K562 (cell line): Measurements from ENCODE around the gene ZNF284. TPM values are rescaled to one million over a fixed set of nuclear protein-coding genes. Genes with fewer than 3 reads are reported as not detected.

Experiments
- AFF1 ChIP-seq, 2 experiments: fragments of 450-650 bp; IDR thresholded peaks; 2 replicates each; pipeline ENCODE4 v1.6.1; 2018; ENCODE audit warnings: mild to moderate bottlenecking in 2 of 2, low read depth in 1 of 2; ENCODE audit not compliant: partially characterized antibody in 2 of 2
- CLOCK ChIP-seq: fragments of 250-450 bp; sonication (Bioruptor Pico); IDR thresholded peaks from 2 replicates; pipeline ENCODE4 v1.4.0; 2020; ENCODE audit warnings: mild to moderate bottlenecking, moderate library complexity, borderline replicate concordance
- ELF2 ChIP-seq: fragments of 250-450 bp; sonication (Bioruptor Pico); IDR thresholded peaks from 2 replicates; pipeline ENCODE4 v1.5.0; 2021; ENCODE audit warnings: mild to moderate bottlenecking
- PTTG1 ChIP-seq: fragments of 450-650 bp; IDR thresholded peaks from 2 replicates; pipeline ENCODE4 v1.6.1; 2016; ENCODE audit warnings: low read depth, mild to moderate bottlenecking, missing genetic modification characterization, missing compliant biosample characterization
- SIX5 ChIP-seq, 2 experiments: IDR thresholded peaks; 2 replicates each; pipeline ENCODE4 v1.6.1; 2011; ENCODE audit warnings: low read length in 2 of 2, borderline replicate concordance in 1 of 2, low read depth in 1 of 2, mild to moderate bottlenecking in 1 of 2, moderate library complexity in 1 of 2; ENCODE audit not compliant: insufficient read depth in 1 of 2
- SMAD4 ChIP-seq: fragments of 250-450 bp; sonication (Bioruptor Pico); conservative IDR thresholded peaks from 2 replicates; pipeline ENCODE4 v1.8.0; 2021; ENCODE audit warnings: inconsistent platforms, mild to moderate bottlenecking, moderate library complexity
- ZNF449 ChIP-seq: fragments of 250-450 bp; sonication (Bioruptor Pico); IDR thresholded peaks from 2 replicates; pipeline ENCODE4 v1.8.0; 2022; ENCODE audit warnings: moderate library complexity, mild to moderate bottlenecking, inconsistent platforms
- ZNF717 ChIP-seq: fragments of 250-450 bp; sonication (Bioruptor Pico); IDR thresholded peaks from 2 replicates; pipeline ENCODE4 v1.5.0; 2021
- ZNF77 ChIP-seq: fragments of 250-450 bp; sonication (Bioruptor Pico); IDR thresholded peaks from 2 replicates; pipeline ENCODE4 v1.5.0; 2020
- ZNF778 ChIP-seq: fragments of 450-650 bp; formaldehyde crosslinking; IDR thresholded peaks from 2 replicates; pipeline ENCODE4 v1.4.0; 2020; ENCODE audit warnings: mild to moderate bottlenecking, moderate library complexity
- polyA plus RNA-seq, 8 experiments: library from polyadenylated mRNA; depleted of rRNA in 4 of 8; stranded (reverse) in 5 of 8; unstranded in 3 of 8; fragments of >200 nt; fragmentation: Nextera tagmentation in 2 of 8; fragmentation: Illumina TruSeq in 1 of 8; extraction: Ambion mirVana in 2 of 8; extraction: Trizol in 1 of 8; gene quantifications; 2 replicates each; pipeline versions ENCODE4 v1.2.1 to v1.2.3, GENCODE V29; 2011 to 2014; ENCODE audit warnings: inconsistent platforms in 1 of 8, missing spikeins in 1 of 8
- total RNA-seq, 7 experiments: library from RNA; depleted of rRNA in 6 of 7; stranded (reverse); fragments of >200 nt in 6 of 7; fragmentation: Illumina TruSeq in 2 of 7; extraction: Trizol in 2 of 7; gene quantifications; 2 replicates each; pipeline versions ENCODE4 v1.2.1 to v1.2.3, GENCODE V29; 2011 to 2021; ENCODE audit warnings: low replicate concordance in 1 of 7
- TF ChIP-seq, protein P1 (sequence below), 2 experiments: fragments of 450-650 bp; IDR thresholded peaks; 2 replicates each; pipeline ENCODE4 v1.6.1; 2016
- TF ChIP-seq, protein P2 (sequence below): sonication (generic); IDR thresholded peaks from 2 replicates; pipeline ENCODE4 v1.6.1; 2016
- TF ChIP-seq, protein P3 (sequence below): sonication (generic); formaldehyde crosslinking; IDR thresholded peaks from 2 replicates; pipeline ENCODE4 v1.8.0; 2022; ENCODE audit warnings: mild to moderate bottlenecking, missing genetic modification reagents, borderline replicate concordance

ZNF284 gene
- total and polyA plus RNA-seq, 9 of the 15 experiments (the other 6 are each of a cell fraction or from before 2014, with no cell fraction given) = 0.07 to 0.24 (median 0.20) TPM

- TF ChIP-seq CLOCK (no peak), PTTG1 (no peak), ELF2 (CRISPR knock-in tag) (0 out of 2 replicates have a peak, but pooled peaks have one; percentile 67), ZNF449 (no peak), SMAD4 (peak; percentile 45; the same call in 1 of the 2 replicates), ZNF717 (CRISPR knock-in tag) (no peak), AFF1 (IDR thresholded peaks at IDR 0.05; ENCODE audit: low read depth in 1 of 2, partially characterized antibody in 2 of 2) (peak in 1 of 2 experiments; percentile 95), ZNF77 (CRISPR knock-in tag) (no peak), SIX5 (IDR thresholded peaks at IDR 0.05; ENCODE audit: borderline replicate concordance in 1 of 2, insufficient read depth in 1 of 2, low read depth in 1 of 2, low read length in 2 of 2) (peak; percentile 36 to 40; a peak in 3 of 4 replicates), ZNF778 (CRISPR knock-in tag) (no peak)
- TF ChIP-seq, protein P1, sequence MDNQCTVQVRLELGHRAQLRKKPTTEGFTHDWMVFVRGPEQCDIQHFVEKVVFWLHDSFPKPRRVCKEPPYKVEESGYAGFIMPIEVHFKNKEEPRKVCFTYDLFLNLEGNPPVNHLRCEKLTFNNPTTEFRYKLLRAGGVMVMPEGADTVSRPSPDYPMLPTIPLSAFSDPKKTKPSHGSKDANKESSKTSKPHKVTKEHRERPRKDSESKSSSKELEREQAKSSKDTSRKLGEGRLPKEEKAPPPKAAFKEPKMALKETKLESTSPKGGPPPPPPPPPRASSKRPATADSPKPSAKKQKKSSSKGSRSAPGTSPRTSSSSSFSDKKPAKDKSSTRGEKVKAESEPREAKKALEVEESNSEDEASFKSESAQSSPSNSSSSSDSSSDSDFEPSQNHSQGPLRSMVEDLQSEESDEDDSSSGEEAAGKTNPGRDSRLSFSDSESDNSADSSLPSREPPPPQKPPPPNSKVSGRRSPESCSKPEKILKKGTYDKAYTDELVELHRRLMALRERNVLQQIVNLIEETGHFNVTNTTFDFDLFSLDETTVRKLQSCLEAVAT (IDR thresholded peaks at IDR 0.05) = no peak
- TF ChIP-seq, protein P2, sequence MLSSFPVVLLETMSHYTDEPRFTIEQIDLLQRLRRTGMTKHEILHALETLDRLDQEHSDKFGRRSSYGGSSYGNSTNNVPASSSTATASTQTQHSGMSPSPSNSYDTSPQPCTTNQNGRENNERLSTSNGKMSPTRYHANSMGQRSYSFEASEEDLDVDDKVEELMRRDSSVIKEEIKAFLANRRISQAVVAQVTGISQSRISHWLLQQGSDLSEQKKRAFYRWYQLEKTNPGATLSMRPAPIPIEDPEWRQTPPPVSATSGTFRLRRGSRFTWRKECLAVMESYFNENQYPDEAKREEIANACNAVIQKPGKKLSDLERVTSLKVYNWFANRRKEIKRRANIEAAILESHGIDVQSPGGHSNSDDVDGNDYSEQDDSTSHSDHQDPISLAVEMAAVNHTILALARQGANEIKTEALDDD = no peak
- TF ChIP-seq, protein P3, sequence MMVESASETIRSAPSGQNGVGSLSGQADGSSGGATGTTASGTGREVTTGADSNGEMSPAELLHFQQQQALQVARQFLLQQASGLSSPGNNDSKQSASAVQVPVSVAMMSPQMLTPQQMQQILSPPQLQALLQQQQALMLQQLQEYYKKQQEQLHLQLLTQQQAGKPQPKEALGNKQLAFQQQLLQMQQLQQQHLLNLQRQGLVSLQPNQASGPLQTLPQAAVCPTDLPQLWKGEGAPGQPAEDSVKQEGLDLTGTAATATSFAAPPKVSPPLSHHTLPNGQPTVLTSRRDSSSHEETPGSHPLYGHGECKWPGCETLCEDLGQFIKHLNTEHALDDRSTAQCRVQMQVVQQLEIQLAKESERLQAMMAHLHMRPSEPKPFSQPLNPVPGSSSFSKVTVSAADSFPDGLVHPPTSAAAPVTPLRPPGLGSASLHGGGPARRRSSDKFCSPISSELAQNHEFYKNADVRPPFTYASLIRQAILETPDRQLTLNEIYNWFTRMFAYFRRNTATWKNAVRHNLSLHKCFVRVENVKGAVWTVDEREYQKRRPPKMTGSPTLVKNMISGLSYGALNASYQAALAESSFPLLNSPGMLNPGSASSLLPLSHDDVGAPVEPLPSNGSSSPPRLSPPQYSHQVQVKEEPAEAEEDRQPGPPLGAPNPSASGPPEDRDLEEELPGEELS (CRISPR knock-in tag) = no peak
These were observed 20.1 kb upstream of the ZNF284 start, which contains the start of gene ZNF223 (continued) for GRCh38 chr19:44051650-44052402.
